Measurements from ENCODE around the gene GIN1.
"Not testable (repeated sequence)": the region's sequence is repeated elsewhere in the genome, so short reads cannot be mapped to it uniquely, and the experiment has no call there.

GIN1 gene

DNA sequence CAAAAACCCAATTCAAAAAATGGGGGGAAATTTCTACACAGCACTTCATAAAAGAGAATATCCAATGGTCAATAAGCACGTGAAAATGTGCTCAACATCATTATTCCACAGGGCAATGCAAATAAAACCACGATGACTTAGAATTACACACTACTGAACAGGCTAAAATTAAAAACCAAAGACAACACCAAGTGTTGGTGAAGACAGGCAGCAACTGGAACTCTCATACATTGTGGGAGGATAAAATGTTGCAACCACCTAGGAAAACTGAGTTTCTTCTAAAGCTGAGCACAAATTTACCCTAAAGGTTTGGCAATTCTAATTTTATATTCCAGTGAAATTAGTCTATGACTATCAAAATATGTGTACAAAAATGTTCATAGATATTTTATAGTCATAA lies 9.5 kb downstream of the GIN1 start:
- DNase-seq (ENCODE audit: low read depth in 1 of 2, low spot score in 1 of 2) = no peak

DNA sequence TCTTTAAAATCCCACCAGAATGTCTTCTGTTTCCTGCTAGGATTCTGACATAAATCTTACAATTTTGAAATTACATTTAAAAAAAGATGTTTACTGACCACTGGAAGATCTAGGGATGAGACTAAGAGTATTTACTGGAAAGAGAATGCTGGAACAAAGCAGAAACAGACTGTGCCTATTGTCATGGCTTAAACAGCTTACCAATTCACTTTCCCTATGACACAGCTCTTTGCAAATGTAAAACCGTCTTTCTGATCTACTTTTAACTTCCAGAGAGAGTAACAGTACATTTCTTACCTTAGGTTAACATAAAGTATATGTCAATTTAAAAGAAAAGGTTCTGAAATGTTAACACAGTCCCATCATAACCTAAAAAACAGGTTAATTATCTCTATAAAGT lies 10.7 kb downstream of the GIN1 start:
- no peak for DNase-seq (ENCODE audit: low read depth in 1 of 2, low spot score in 1 of 2)

DNA sequence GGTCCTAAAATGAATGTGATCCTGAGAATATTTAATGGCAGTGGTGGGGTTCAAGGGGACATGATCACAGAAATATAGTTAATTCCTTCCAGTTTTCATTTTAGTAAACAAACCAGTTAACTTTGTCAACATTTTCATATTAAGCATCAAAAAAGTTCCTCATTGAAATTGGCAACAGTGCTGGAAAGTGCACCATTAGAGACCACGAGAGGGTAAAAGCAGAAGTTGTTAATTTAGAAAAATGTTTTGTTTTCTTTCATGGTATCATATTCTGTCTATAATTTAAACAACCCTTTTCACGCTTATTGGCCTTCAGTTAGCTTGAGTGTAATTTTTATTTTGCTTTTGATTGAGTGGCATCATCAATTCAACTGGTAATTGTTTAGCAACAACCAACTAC lies 11.9 kb downstream of the GIN1 start:
- no peak for DNase-seq (ENCODE audit: low read depth in 1 of 2, low spot score in 1 of 2)

DNA sequence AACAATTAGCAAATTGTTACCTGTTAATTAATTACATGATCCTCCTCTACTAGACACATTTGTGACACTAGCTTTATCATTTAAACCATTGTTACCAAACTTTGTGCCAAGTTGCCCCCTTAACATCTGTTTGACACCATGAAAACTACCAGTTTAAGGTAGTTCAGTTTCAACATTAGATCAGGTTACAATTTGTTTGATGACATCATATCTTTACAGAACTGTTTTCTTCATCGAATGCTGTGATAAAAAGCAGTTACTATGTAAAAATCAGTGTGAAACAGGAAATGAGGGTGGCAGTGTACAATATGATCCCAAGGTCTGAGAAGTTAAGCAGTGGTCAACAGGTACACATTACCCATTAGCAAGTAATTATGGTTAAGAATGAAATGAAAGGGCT lies 17.7 kb downstream of the GIN1 start:
- DNase-seq (ENCODE audit: low read depth in 1 of 2, low spot score in 1 of 2) = no peak

DNA sequence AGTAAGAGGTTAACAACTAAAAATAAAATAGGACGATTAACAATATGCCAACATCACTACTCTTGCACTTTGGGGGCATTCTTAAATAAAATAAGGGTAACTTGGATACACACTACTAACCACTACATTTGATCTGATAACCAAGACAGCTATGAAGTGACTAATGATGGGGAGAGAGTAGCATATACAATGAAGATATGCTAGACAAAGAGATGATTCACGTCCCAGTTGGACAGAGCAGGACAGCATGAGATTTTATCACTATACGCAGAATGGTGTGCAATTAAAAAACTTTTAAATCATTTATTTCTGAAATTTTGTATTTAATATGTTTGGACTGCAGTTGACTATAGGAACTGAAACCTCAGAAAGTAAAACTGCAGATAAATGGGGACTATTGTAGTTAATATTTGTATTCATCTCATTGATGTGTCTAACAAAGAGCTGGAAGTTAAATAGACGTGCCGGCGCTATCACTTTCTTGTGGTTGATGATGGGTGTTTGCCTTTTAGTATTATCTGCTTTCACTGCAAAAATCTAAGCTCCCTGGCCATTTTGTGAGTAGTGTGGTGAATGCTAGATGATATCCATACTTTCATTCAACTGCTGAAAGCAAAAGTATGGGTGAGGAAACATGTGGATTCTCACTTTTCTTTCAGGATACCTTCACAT lies 18.7 kb downstream of the GIN1 start:
- no peak for DNase-seq (ENCODE audit: low read depth in 1 of 2, low spot score in 1 of 2)

DNA sequence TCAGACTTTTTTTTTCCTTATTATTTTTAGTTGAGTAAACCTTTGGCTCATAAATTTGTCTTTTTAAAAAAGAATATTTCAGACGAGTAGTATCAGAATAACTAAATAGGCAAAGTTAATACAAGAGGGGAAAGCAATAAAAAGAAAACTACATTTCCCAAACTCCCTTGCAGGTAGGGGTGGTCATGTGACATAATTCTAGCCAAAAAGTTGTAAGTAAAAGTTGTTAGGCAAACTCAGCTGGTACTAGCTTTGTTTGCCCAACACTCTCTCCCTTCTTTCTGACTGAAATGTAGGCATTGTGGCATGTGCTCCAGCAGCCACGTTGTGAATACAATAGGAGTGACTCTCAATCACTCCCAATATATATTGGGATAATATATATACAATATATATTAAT lies 20.9 kb downstream of the GIN1 start:
- DNase-seq (ENCODE audit: low read depth in 1 of 2, low spot score in 1 of 2) = no peak

DNA sequence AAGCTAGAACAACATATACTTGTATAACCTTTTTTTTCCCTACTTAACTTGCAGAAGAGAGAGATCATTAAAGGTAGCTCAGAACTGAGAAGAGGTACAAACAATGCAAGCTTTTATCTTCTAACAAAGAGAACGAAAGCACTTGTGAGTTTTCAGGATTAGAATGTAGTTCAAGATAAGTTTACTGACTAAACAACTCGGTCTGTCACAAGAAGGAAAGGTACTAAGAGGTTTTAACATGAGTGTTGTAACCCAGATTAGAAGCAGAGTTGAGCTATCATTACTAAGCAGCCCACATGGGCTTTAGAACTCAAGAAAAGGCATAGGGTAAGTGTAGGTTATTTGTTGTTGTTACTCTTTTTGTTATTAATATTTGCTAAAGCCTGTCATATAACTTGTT lies 25.2 kb downstream of the GIN1 start:
- no peak for DNase-seq (ENCODE audit: low read depth in 1 of 2, low spot score in 1 of 2)

DNA sequence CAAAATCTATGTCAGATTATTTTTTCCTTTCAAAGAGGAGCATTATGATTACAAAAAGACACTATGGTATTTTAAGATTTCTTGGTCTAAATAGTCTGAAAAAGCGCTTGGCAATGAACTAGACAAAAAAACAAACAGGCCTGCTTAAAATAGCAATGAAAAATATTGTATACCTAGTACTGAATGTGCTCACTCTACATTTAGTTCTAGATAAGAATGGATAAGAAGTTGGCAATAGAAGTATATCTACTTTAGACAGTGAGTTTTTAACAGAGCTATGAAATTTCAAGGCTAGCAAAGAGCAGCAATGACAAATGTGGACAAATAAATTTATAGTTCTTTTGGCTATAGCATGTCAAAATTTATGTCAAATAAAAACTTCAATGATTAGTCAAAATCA lies 26.2 kb downstream of the GIN1 start:
- no peak for DNase-seq (ENCODE audit: low read depth in 1 of 2, low spot score in 1 of 2)

DNA sequence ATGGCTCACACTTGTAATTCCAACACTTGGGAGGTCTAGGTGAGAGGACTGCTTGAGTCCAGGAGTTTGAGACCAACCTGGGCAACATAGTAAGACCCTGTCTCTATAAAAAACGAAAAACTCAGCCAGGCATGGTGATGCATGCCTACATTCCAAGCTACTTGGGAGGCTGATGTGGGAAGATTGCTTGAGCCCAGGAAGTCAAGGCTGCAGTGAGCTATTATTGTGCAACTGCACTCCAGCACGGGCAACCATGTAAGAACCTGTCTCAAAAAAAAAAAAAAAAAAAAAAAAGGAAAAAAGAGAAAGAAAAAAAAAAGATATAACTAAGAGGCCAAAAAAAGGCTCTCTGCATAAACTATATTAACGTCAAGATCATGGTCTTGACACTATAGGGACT lies 27.3 kb downstream of the GIN1 start:
- DNase-seq (ENCODE audit: low read depth in 1 of 2, low spot score in 1 of 2) = no peak

DNA sequence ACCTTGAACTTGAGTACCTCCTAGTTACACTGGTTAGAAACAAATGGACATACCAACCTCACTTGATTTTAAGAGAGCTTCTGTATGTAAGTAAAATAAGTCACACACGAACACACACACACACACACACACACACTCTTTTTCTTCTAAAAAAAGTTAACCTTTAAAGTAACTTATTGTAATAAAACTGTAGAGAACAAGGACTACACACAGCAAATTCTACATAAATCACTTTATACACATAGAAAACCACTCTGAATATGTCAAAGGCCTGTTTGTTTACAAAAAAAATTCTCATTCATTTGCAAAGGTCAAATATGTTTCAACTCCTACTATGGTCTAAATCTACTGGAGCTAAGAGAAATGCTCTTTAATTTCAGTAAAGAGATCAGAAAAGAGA lies 29.1 kb downstream of the GIN1 start:
- no peak for DNase-seq (ENCODE audit: low read depth in 1 of 2, low spot score in 1 of 2)

DNA sequence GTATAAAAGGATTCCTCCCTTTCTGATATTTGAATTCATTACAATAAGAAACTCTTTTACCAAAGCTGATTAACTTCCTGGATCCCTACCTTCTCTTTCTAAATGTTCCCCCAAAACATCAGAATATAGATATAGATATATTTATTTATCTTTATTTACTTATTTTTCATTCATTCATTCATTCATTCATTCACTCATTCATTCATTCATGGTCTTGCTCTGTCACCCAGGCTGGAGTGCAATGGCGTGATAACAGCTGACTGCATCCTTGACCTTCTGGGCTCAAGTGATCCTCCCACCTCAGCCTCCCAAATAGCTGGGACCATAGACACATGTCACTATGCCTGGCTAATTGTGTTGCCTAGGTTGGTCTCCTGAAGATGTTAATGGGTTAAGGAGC lies 30.7 kb downstream of the GIN1 start:
- DNase-seq (ENCODE audit: low read depth in 1 of 2, low spot score in 1 of 2) = no peak

DNA sequence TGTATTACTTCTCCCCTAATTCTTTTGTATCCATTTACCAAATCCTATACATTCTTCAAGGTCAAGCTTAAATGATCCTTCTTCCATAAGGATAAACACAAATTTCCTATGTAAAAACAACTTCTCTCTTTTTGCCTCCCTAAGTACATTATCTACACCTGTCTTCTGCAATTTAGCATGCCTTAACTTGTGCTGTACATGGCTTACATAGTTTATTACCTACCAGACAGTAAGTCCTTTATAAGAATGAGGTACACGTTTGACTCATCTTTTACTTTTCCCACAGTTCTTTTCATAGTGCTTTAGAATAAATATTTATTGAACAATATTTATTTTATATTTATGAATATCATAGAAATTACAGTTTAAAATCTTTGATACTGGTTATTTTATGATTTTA lies 33.4 kb downstream of the GIN1 start:
- no peak for DNase-seq (ENCODE audit: low read depth in 1 of 2, low spot score in 1 of 2)

DNA sequence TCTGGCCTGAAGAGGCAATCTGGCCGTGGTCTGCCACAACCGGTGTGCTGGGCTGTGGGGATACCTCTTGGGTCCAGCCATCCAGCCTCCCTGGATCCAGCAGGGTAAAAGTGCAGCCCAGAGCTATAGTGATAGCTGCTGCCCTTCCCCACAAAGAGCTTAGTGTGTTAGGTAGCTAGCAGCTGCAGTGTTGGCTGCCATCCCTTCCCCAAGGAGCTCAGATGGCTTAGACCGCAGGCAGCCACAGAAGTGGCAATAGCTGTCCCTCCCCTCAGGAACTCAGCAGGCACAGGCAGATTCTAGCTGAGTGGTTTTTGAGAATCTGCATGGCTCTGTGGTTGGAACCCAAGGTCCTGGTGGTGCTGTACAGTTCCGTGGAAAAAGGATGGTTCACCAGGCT lies 40.1 kb downstream of the GIN1 start:
- DNase-seq (ENCODE audit: low read depth in 1 of 2, low spot score in 1 of 2) = no peak

DNA sequence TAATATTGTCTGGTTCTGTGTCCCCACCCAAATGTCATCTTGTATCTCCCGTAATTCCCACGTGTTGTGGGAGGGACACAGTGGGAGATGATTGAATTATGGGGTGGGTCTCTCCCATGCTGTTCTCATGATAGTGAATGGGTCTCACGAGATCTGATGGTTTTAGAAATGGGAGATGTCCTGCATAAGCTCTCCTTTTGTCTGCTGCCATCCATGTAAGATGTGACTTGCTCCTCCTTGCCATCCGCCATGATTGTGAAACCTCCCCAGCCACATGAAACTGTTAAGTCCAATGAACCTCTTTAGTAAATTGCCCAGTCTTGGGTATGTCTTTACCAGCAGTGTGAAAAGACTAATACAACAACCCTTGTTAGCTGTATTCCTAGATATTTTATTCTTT lies 44.5 kb downstream of the GIN1 start:
- DNase-seq (ENCODE audit: low read depth in 1 of 2, low spot score in 1 of 2) = no peak

DNA sequence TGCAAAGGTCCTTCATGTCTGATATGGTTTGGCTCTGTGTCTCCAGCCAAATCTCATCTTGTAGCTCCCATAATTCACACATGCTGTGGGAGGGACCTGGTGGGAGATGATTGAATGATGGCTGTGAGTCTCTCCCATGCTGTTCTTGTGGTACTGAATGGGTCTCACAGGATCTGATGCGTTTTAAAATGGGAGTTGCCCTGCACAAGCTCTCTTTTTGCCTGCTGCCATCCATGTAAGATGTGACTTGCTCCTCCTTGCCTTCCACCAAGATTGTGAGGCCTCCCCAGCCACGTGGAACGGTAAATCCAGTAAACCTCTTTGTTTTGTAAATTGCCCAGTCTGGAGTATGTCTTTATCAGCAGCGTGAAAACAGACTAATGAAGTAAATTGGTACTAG lies 46.4 kb downstream of the GIN1 start:
- DNase-seq (ENCODE audit: low read depth in 1 of 2, low spot score in 1 of 2) = not testable (repeated sequence)

DNA sequence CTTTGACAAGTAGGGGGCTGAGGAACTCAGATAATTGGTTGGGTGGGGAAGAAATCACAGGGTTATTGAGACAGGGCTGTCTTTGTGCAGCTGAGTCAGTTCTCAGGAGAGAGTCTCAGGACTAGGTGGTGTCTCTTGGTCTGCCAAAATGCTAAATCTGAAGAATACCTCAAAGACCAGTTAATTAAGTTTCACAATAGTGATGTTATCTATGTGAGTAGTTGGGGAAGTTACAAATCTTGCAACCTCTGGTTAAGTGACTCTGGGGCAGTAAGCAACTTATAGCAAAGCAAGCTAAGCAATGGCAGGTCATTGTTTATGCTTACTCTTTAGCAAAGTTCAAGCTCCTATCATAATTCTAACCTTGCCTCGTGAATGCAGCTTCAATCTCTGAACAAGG lies 53.6 kb downstream of the GIN1 start:
- no peak for DNase-seq (ENCODE audit: low read depth in 1 of 2, low spot score in 1 of 2)

DNA sequence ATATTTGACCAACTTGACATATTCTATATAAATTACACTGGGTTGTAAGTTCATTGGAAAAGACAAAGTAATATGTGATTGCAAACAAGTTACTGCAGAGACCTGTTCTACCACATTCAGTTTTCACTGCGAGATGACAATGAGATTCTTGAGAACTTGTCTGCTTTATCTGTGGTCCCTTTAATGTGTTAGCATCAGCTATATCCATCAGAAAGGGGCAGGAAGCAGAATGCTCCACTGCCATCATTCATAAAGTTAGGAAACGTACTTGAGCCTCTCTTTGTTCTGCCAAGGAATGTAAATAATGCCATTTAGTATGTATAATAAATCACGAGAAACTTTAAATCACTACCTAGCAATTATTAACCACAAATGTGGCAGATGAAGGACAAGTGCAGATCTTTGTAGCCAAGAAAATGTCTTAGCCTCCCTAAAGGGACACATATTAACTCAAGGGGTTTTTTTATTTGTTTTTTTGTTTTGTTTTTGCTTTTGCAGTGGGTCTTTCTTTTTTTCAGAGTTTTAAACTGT lies 59.4 kb downstream of the GIN1 start:
- no peak for DNase-seq (ENCODE audit: low read depth in 1 of 2, low spot score in 1 of 2)

DNA sequence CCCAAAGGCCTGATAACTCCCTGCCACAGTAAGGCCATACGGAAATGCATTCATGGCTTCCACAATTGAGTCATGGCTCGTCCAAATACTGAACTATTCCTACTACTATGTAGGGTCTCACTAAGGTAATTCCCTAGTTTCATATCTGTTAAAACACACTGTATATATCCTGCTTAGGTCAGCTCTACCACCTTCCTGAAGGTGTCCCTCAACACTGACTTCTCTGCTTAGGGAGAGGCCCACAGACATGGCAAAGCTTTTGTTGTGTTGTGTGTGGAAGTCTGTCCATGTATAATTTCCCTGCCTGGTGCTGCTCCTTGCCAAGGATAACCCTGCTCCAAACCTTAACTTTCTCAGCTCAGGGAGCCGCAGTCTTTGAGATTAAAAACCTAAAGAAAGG lies 60.4 kb downstream of the GIN1 start:
- no peak for DNase-seq (ENCODE audit: low read depth in 1 of 2, low spot score in 1 of 2)

DNA sequence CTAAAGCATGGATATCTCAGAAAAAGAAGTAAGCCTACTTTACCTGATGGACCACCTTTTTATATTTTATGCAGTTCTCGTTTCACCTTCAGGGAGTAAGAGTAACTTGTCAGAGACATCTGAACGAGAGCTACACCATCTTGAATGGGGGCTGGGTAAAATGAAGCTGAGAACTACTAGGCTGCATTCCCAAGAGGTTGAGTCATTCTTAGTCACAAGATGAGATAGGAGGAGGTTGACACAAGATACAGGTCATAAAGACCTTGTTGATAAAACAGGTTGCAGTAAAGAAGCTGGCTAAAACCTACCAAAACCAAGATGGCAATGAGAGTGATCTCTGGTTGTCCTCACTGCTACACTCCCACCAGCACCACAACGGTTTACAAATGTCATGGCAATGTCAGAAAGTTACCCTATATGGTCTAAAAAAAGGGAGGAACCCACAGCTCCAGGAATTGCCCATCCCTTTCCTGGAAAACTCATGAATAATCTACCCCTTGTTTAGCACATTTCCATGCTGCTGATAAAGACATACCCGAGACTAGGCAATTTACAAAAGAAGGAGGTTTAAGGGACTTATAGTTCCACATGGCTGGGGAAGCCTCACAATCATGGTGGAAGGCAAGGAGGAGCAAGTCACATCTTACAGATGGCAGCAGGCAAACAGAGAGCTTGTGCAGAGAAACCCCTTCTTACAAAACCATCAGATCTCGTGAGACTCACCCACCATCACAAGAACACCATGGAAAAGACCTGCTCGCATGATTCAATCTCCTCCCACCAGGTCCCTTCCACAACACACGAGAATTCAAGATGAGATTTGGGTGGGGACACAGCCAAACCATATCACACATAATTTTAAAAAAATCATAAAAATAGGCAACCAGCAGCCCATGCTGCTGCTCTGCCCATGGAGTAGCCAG lies 62.5 kb downstream of the GIN1 start:
- DNase-seq (ENCODE audit: low read depth in 1 of 2, low spot score in 1 of 2) = no peak

DNA sequence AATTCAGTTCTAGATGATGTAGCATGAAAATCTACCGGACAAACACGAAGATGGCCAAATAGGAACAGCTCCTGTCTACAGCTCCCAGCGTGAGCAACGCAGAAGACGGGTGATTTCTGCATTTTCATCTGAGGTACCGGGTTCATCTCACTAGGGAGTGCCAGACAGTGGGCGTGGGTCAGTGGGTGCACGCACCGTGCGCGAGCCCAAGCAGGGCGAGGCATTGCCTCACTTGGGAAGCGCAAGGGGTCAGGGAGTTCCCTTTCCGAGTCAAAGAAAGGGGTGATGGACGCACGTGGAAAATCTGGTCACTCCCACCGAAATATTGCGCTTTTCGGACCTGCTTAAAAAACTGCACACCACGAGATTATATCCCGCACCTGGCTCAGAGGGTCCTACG lies 73.2 kb downstream of the GIN1 start:
- DNase-seq (ENCODE audit: low read depth in 1 of 2, low spot score in 1 of 2) = not testable (repeated sequence)

DNA sequence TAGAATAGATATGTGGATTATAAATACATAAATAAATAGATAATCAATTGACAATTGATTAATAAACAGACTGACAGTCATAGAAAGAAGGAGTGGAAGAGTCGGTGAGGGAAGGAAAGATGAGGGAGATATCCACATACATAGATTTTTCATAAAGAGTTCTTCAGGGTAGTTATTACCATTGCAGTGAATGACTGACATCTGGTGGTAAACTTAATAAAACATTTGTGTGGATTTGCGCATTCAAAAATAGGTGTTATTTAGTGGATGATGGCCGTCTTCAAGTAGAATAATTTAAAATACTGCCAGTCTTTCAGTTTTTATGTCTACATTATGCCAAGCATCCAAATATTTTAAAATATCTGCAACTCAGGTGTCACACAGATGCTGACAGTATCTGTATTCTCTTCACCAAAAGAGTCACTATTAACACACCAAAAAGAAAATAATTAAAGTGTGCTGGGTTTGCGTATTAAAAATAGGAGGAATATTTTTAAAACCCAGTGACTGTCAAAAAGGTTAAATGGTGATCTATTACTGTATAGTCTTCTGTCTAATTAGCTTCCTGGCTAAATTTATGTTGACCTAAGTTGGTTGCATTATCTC lies 78.8 kb downstream of the GIN1 start:
- DNase-seq (ENCODE audit: low read depth in 1 of 2, low spot score in 1 of 2) = no peak
